K562 (cell line): ENCODE results near the gene AP1B1. TPM values are rescaled to one million over a fixed set of nuclear protein-coding genes. Genes with fewer than 3 reads are reported as not detected.

Source experiments
- ATAC-seq: fragments of 200-7000 bp; cut with Tn5 transposase; 3 replicates; pipeline ENCODE4 v1.9.1; 2020; ENCODE audit warnings: moderate library complexity
- BruUV-seq: library from RNA; stranded (reverse); fragments of 400-500 nt; replicated peaks from 2 replicates; lab custom pipeline; 2021; lab: Mats Ljungman, UMichigan
- CTCF ChIA-PET: fragments of 300-600 bp; formaldehyde crosslinking; extraction: SDS; loops from one replicate; lab custom pipeline; 2021; ENCODE audit warnings: low intra/inter-chr PET ratio; lab: Yijun Ruan, JAX
- POLR2A ChIA-PET: fragments of 300-600, 350-650 bp; sonication (Branson Sonifier 250); formaldehyde crosslinking; extraction: SDS; loops from one replicate; lab custom pipeline; 2021; ENCODE audit warnings: antibody characterized with exemption, inconsistent platforms; lab: Yijun Ruan, JAX
- DNase-seq, 4 experiments: peaks; one replicate each; pipeline versions ENCODE4 v3.0.0 to v3.0.0-alpha.2; 2011 to 2018; ENCODE audit warnings: low spot score in 3 of 4, mixed read lengths in 3 of 4; ENCODE audit errors: extremely low read depth in 1 of 4
- FAIRE-seq: peaks from 2 replicates; lab custom pipeline; 2011; peaks lifted over from hg19 to GRCh38; lab: Jason Lieb, UNC
- H2AFZ ChIP-seq: 2 replicates; pipeline ENCODE4 v1.6.0; 2011; ENCODE audit warnings: low read depth, low read length, control low read depth, inconsistent platforms
- H3K27ac ChIP-seq: fragments of 200-600 bp; 3 replicates; pipeline ENCODE4 v1.8.0; 2011; ENCODE audit warnings: low read depth, mild to moderate bottlenecking, control low read depth, inconsistent platforms, low read length, moderate library complexity, mixed read lengths; ENCODE audit errors: extremely low read depth
- H3K27me3 ChIP-seq, 2 experiments: fragments of 300-600 bp in 1 of 2; 2 replicates in 1 of 2; 3 replicates in 1 of 2; pipeline versions ENCODE4 v1.6.0 to v1.8.0; 2011; ENCODE audit warnings: inconsistent platforms in 2 of 2, low read length in 2 of 2, mild to moderate bottlenecking in 1 of 2, mixed read lengths in 1 of 2, moderate library complexity in 1 of 2; ENCODE audit not compliant: control insufficient read depth in 2 of 2, insufficient read depth in 2 of 2
- H3K36me3 ChIP-seq: fragments of 300-600 bp; 3 replicates; pipeline ENCODE4 v1.8.0; 2011; ENCODE audit warnings: mild to moderate bottlenecking, low read length, inconsistent platforms; ENCODE audit not compliant: control insufficient read depth, insufficient read depth
- H3K4me1 ChIP-seq, 2 experiments: fragments of 200-600 bp in 1 of 2; replicated peaks in 1 of 2; 2 replicates in 1 of 2; 3 replicates in 1 of 2; pipeline versions ENCODE4 v1.5.1 to v1.8.0; 2011; ENCODE audit warnings: inconsistent platforms in 2 of 2, low read length in 2 of 2, mild to moderate bottlenecking in 1 of 2, mixed read lengths in 1 of 2, moderate library complexity in 1 of 2; ENCODE audit not compliant: control insufficient read depth in 2 of 2, insufficient read depth in 2 of 2
- H3K4me2 ChIP-seq: 2 replicates; pipeline ENCODE4 v1.6.1; 2011; ENCODE audit warnings: low read length, control low read depth, inconsistent platforms, mixed read lengths; ENCODE audit not compliant: insufficient read depth
- H3K4me3 ChIP-seq: fragments of 200-600 bp; sonication (generic), shearing (Covaris generic); 2 replicates; pipeline ENCODE4 v1.5.1; 2016; ENCODE audit warnings: control low read depth, inconsistent platforms
- H3K79me2 ChIP-seq: fragments of 200-600 bp; 3 replicates; pipeline ENCODE4 v1.8.0; 2011; ENCODE audit warnings: low read length, inconsistent platforms; ENCODE audit not compliant: control insufficient read depth, insufficient read depth
- H3K9ac ChIP-seq, 2 experiments: 2 replicates each; pipeline versions ENCODE4 v1.6.0 to v1.6.1; 2011; ENCODE audit warnings: low read depth in 2 of 2, low read length in 2 of 2, control low read depth in 1 of 2, inconsistent platforms in 1 of 2, mild to moderate bottlenecking in 1 of 2, mixed read lengths in 1 of 2; ENCODE audit not compliant: insufficient read depth in 1 of 2
- H3K9me1 ChIP-seq: one replicate; pipeline ENCODE4 v1.6.0; 2011; ENCODE audit warnings: inconsistent platforms, mild to moderate bottlenecking, low read length, moderate library complexity; ENCODE audit not compliant: control insufficient read depth, insufficient read depth
- H3K9me3 ChIP-seq: replicated peaks from 2 replicates; pipeline ENCODE4 v1.5.1; 2011; ENCODE audit warnings: low read depth, low read length, inconsistent platforms; ENCODE audit not compliant: control insufficient read depth, insufficient read depth
- H4K20me1 ChIP-seq: replicated peaks from 2 replicates; pipeline ENCODE4 v1.6.1; 2011; ENCODE audit warnings: low read length, inconsistent platforms, mixed read lengths; ENCODE audit not compliant: control insufficient read depth, insufficient read depth
- C11orf30 ChIP-seq: fragments of 450-650 bp; IDR thresholded peaks from 2 replicates; pipeline ENCODE4 v1.6.1; 2016; ENCODE audit warnings: low read depth, mild to moderate bottlenecking
- KDM2B ChIP-seq: fragments of 250-450 bp; sonication (Bioruptor Pico); IDR thresholded peaks from 2 replicates; pipeline ENCODE4 v1.8.0; 2021; ENCODE audit warnings: mild to moderate bottlenecking, moderate library complexity
- KLF1 ChIP-seq: fragments of 450-650 bp; IDR thresholded peaks from 2 replicates; pipeline ENCODE4 v1.6.1; 2016; ENCODE audit warnings: missing genetic modification characterization, missing compliant biosample characterization
- KLF16 ChIP-seq: IDR thresholded peaks from 2 replicates; pipeline ENCODE4 v1.6.1; 2016; ENCODE audit warnings: antibody characterized with exemption
- MEIS2 ChIP-seq: fragments of 450-650 bp; IDR thresholded peaks from 2 replicates; pipeline ENCODE4 v1.6.1; 2014; ENCODE audit warnings: mild to moderate bottlenecking; ENCODE audit not compliant: partially characterized antibody
- NFE2 ChIP-seq: IDR thresholded peaks from 2 replicates; pipeline ENCODE4 v1.6.1; 2014; ENCODE audit warnings: antibody characterized with exemption, low read depth
- NFYB ChIP-seq: IDR thresholded peaks from 2 replicates; pipeline ENCODE4 v1.6.1; 2011; ENCODE audit warnings: mild to moderate bottlenecking, moderate library complexity; ENCODE audit not compliant: insufficient read length; ENCODE audit errors: extremely low read depth
- POLR3A ChIP-seq: IDR thresholded peaks from 2 replicates; pipeline ENCODE4 v1.6.1; 2011; ENCODE audit warnings: borderline replicate concordance, mild to moderate bottlenecking, moderate library complexity; ENCODE audit not compliant: insufficient read length, insufficient read depth; ENCODE audit errors: extremely low read depth
- SNIP1 ChIP-seq: fragments of 450-650 bp; IDR thresholded peaks from 2 replicates; pipeline ENCODE4 v1.7.1; 2017; ENCODE audit warnings: low read depth, mild to moderate bottlenecking
- XRCC3 ChIP-seq: fragments of 450-650 bp; IDR thresholded peaks from 2 replicates; pipeline ENCODE4 v1.6.1; 2017; ENCODE audit warnings: mild to moderate bottlenecking, moderate library complexity
- XRCC5 ChIP-seq: fragments of 200-400 bp; formaldehyde crosslinking; IDR thresholded peaks from 2 replicates; pipeline ENCODE4 v1.6.1; 2017; ENCODE audit warnings: low read depth, mild to moderate bottlenecking, low read length
- ZKSCAN1 ChIP-seq: fragments of 150-350 bp; IDR thresholded peaks from 2 replicates; pipeline ENCODE4 v1.6.1; 2016; ENCODE audit warnings: low read depth, low read length
- ZNF444 ChIP-seq: fragments of 250-450 bp; sonication (Bioruptor Pico); IDR thresholded peaks from 2 replicates; pipeline ENCODE4 v1.4.0; 2020; ENCODE audit warnings: mild to moderate bottlenecking, moderate library complexity
- WGBS: fragments of 100-300 bp; shearing (Covaris generic); methylation state at CpG from one replicate; pipeline ENCODE4 v1.1.6; 2016; ENCODE audit warnings: low coverage, mixed read lengths; ENCODE audit not compliant: insufficient coverage; ENCODE audit errors: missing lambda C conversion rate; 5-methylcytosine and 5-hydroxymethylcytosine counted together
- in situ Hi-C: fragments of 300-500 bp; cut with MboI; formaldehyde crosslinking; loops from 4 replicates; pipeline ENCODE4 v1.15.0; 2018; ENCODE audit warnings: inconsistent platforms, mixed read lengths
- intact Hi-C: fragments of 100-400 bp; cut with micrococcal nuclease; formaldehyde crosslinking; loops from 2 replicates; pipeline ENCODE4 v1.14.2; 2022
- polyA plus RNA-seq, 8 experiments: library from polyadenylated mRNA; depleted of rRNA in 4 of 8; stranded (reverse) in 5 of 8; unstranded in 3 of 8; fragments of >200 nt; fragmentation: Nextera tagmentation in 2 of 8; fragmentation: Illumina TruSeq in 1 of 8; extraction: Ambion mirVana in 2 of 8; extraction: Trizol in 1 of 8; gene quantifications; 2 replicates each; pipeline versions ENCODE4 v1.2.1 to v1.2.3, GENCODE V29; 2011 to 2014; ENCODE audit warnings: inconsistent platforms in 1 of 8, missing spikeins in 1 of 8
- total RNA-seq, 7 experiments: library from RNA; depleted of rRNA in 6 of 7; stranded (reverse); fragments of >200 nt in 6 of 7; fragmentation: Illumina TruSeq in 2 of 7; extraction: Trizol in 2 of 7; gene quantifications; 2 replicates each; pipeline versions ENCODE4 v1.2.1 to v1.2.3, GENCODE V29; 2011 to 2021; ENCODE audit warnings: low replicate concordance in 1 of 7
- TF ChIP-seq, protein P1 (sequence below): fragments of 250-450 bp; sonication (Bioruptor Pico); IDR thresholded peaks from 2 replicates; pipeline ENCODE4 v1.8.0; 2022; ENCODE audit warnings: moderate library complexity, mild to moderate bottlenecking, inconsistent platforms
- TF ChIP-seq, protein P2 (sequence below): fragments of 450-650 bp; formaldehyde crosslinking; IDR thresholded peaks from 2 replicates; pipeline ENCODE4 v1.4.0; 2022; ENCODE audit warnings: missing genetic modification characterization
- TF ChIP-seq, protein P3 (sequence below): sonication (generic); formaldehyde crosslinking; IDR thresholded peaks from 2 replicates; pipeline ENCODE4 v1.8.0; 2022; ENCODE audit warnings: mild to moderate bottlenecking, missing genetic modification reagents
- TF ChIP-seq, protein P4 (sequence below): sonication (generic); formaldehyde crosslinking; IDR thresholded peaks from 2 replicates; pipeline ENCODE4 v1.5.0; 2020; ENCODE audit warnings: missing genetic modification reagents
- TF ChIP-seq, protein P5 (sequence below): fragments of 250-450 bp; sonication (Bioruptor Pico); IDR thresholded peaks from 2 replicates; pipeline ENCODE4 v1.5.0; 2021

The AP1B1 gene
- total and polyA plus RNA-seq, 9 of the 15 experiments (the other 6 are each of a cell fraction or from before 2014, with no cell fraction given): 1.2 to 60.9 (median 30.1) TPM

DNA sequence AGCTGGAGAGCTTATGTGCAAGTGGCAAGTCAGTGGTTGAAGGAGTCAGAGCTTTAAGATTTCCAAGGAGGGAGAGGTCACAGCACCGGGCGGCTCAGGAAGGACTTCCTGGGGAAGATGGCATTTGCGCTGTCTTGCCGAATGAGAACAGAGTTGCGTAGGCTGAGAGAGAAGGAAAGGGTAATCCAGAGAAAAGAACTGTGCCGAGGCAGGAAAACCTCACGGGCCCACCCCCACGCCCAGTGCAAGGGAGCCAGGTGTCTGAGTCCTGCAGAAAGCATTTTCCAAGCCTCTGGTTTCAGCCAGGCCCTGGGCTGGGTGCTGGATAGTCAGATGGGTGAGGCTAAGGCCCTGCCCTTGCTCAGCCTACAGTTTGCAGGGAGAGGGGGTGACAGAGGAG, 3.2 kb upstream of the AP1B1 start:
- H3K79me2 ChIP-seq: peaks cover 18% of the 10 kb centered on the region
- intact Hi-C loops: no loop called here
- no peaks in the 10 kb centered on the region for H3K9me1 ChIP-seq
- in situ Hi-C loops: loop anchor here (10.0 kb wide), 1 partner anchor 133 kb away; no protein-coding TSS in a partner anchor
- POLR2A ChIA-PET: no interaction called here
- CTCF ChIA-PET: no interaction called here
- no peak overlapping the region for H3K4me2 ChIP-seq
- no peak overlapping the region for H2AFZ ChIP-seq
- H3K4me1 ChIP-seq: peaks cover 10 to 11% of the 10 kb centered on the region in 2 experiments; a peak in 4 of 5 replicates
- DNase-seq: no peak
- H3K36me3 ChIP-seq: peaks cover 5% of the 10 kb centered on the region; the same call in 2 of the 3 replicates
- H3K4me3 ChIP-seq: no peak overlapping the region
- WGBS: 69% methylated on average over 8 of the region's 8 CpGs
- no peaks in the 10 kb centered on the region for H3K27me3 ChIP-seq
- FAIRE-seq: no peak
- no peaks in the 10 kb centered on the region for H3K9me3 ChIP-seq
- no peak overlapping the region for H3K27ac ChIP-seq
- BruUV-seq: no TSS peak
- H3K9ac ChIP-seq: no peak overlapping the region
- ATAC-seq: no peak
- H4K20me1 ChIP-seq: no peaks in the 10 kb centered on the region; the same call in 1 of the 2 replicates
- TF ChIP-seq C11orf30 (no peak), NFE2 (no peak), SNIP1 (no peak), XRCC5 (no peak), KDM2B (no peak), MEIS2 (no peak), KLF1 (tag) (no peak), POLR3A (no peak), KLF16 (no peak), ZKSCAN1 (no peak), XRCC3 (no peak), NFYB (no peak), ZNF444 (CRISPR knock-in tag) (no peak)
- TF ChIP-seq, protein P1, sequence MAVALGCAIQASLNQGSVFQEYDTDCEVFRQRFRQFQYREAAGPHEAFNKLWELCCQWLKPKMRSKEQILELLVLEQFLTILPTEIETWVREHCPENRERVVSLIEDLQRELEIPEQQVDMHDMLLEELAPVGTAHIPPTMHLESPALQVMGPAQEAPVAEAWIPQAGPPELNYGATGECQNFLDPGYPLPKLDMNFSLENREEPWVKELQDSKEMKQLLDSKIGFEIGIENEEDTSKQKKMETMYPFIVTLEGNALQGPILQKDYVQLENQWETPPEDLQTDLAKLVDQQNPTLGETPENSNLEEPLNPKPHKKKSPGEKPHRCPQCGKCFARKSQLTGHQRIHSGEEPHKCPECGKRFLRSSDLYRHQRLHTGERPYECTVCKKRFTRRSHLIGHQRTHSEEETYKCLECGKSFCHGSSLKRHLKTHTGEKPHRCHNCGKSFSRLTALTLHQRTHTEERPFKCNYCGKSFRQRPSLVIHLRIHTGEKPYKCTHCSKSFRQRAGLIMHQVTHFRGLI: no peak
- TF ChIP-seq, protein P2, sequence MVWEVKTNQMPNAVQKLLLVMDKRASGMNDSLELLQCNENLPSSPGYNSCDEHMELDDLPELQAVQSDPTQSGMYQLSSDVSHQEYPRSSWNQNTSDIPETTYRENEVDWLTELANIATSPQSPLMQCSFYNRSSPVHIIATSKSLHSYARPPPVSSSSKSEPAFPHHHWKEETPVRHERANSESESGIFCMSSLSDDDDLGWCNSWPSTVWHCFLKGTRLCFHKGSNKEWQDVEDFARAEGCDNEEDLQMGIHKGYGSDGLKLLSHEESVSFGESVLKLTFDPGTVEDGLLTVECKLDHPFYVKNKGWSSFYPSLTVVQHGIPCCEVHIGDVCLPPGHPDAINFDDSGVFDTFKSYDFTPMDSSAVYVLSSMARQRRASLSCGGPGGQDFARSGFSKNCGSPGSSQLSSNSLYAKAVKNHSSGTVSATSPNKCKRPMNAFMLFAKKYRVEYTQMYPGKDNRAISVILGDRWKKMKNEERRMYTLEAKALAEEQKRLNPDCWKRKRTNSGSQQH (CRISPR knock-in tag): no peak
- TF ChIP-seq, protein P3, sequence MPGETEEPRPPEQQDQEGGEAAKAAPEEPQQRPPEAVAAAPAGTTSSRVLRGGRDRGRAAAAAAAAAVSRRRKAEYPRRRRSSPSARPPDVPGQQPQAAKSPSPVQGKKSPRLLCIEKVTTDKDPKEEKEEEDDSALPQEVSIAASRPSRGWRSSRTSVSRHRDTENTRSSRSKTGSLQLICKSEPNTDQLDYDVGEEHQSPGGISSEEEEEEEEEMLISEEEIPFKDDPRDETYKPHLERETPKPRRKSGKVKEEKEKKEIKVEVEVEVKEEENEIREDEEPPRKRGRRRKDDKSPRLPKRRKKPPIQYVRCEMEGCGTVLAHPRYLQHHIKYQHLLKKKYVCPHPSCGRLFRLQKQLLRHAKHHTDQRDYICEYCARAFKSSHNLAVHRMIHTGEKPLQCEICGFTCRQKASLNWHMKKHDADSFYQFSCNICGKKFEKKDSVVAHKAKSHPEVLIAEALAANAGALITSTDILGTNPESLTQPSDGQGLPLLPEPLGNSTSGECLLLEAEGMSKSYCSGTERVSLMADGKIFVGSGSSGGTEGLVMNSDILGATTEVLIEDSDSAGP (CRISPR knock-in tag): no peak
- TF ChIP-seq, protein P4, sequence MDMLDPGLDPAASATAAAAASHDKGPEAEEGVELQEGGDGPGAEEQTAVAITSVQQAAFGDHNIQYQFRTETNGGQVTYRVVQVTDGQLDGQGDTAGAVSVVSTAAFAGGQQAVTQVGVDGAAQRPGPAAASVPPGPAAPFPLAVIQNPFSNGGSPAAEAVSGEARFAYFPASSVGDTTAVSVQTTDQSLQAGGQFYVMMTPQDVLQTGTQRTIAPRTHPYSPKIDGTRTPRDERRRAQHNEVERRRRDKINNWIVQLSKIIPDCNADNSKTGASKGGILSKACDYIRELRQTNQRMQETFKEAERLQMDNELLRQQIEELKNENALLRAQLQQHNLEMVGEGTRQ (CRISPR knock-in tag): no peak
- TF ChIP-seq, protein P5, sequence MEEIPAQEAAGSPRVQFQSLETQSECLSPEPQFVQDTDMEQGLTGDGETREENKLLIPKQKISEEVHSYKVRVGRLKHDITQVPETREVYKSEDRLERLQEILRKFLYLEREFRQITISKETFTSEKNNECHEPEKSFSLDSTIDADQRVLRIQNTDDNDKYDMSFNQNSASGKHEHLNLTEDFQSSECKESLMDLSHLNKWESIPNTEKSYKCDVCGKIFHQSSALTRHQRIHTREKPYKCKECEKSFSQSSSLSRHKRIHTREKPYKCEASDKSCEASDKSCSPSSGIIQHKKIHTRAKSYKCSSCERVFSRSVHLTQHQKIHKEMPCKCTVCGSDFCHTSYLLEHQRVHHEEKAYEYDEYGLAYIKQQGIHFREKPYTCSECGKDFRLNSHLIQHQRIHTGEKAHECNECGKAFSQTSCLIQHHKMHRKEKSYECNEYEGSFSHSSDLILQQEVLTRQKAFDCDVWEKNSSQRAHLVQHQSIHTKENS: no peak
